Cortex of kidney (tissue), 1 donor: Measurements from ENCODE around the gene PRSS22.
A peak's percentile ranks its signal among the peaks of the same experiment; 100 is the strongest.
"Not testable (repeated sequence)": the region's sequence is repeated elsewhere in the genome, so short reads cannot be mapped to it uniquely, and the experiment has no call there.

ENCODE experiments used
- DNase-seq: peaks from one replicate; lab custom pipeline; 2025; lab: John Stamatoyannopoulos, UW

Gene PRSS22, protein sequence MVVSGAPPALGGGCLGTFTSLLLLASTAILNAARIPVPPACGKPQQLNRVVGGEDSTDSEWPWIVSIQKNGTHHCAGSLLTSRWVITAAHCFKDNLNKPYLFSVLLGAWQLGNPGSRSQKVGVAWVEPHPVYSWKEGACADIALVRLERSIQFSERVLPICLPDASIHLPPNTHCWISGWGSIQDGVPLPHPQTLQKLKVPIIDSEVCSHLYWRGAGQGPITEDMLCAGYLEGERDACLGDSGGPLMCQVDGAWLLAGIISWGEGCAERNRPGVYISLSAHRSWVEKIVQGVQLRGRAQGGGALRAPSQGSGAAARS

GRCh38 chr16:2857451-2858244, at the start of gene PRSS22:
Gene PRSS22, minus strand, starts transcription at chr16:2858170. Its CDS starts 66 bp downstream, at chr16:2858104.
- DNase-seq, result no peak

- not testable (repeated sequence) for DNase-seq
These were observed 49.2 kb upstream of the PRSS22 start for GRCh38 chr16:2907084-2907753.

- no peak for DNase-seq
These were observed 48.0 kb upstream of the PRSS22 start for GRCh38 chr16:2905988-2906387.

- peak; percentile 44 for DNase-seq
These were observed 47.4 kb upstream of the PRSS22 start for GRCh38 chr16:2905241-2905987.

DNA sequence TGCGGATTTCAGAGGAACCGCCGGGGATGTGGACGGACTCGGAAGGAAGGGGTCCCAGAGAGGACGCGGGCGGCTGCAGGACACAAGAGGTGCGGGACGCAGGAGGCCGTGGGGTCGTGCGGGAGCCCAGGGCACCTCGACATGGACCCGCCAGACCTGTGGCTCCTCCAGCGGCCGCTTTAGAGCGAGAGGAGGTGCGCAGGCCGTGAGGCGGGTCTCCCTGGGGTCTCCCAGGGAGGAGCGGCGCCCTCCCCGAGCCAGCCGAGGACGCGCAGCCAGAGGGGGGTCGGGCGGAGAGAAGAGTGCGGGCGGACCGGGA, 46.9 kb upstream of the PRSS22 start:
- no peak for DNase-seq

DNA sequence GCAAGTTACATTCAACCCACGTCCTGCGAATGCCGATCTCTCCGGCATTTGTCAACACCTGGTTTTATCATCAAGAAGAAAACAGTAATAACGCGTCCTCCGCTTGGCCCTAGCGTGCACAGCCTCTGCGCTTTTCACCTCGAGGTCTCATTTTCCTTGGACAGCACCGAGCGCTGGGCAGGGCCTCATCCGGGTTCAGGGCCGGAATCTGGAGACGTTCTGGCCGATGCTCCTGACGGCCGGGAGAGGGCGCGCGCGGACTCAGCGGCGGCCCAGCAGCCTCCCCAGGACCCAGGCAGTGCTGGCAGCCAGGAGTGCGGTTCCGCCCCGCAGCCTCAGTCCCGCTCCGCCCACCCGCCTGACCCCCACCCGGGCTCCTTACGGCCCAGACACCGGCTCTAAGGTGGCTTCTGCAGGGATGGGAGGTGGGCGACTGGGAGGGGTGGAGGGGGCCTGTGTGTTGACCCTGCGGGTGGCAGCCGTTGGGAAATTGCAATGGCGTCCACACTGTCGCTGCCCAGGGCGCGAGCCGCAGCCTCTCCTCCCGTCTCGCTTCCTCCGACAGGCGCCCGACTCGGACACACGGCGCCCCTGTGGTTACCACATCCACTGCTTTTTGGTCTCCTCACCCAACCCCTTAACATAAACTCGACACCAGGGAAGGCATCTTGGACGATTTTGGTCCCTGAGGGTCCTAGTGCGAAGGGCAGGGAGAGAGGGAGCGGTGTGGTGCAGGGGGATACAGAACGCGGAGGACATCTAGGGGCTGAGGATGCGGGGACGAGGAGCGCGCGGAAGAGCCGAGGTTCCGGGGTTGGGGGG, 46.3 kb upstream of the PRSS22 start:
- no peak for DNase-seq

DNA sequence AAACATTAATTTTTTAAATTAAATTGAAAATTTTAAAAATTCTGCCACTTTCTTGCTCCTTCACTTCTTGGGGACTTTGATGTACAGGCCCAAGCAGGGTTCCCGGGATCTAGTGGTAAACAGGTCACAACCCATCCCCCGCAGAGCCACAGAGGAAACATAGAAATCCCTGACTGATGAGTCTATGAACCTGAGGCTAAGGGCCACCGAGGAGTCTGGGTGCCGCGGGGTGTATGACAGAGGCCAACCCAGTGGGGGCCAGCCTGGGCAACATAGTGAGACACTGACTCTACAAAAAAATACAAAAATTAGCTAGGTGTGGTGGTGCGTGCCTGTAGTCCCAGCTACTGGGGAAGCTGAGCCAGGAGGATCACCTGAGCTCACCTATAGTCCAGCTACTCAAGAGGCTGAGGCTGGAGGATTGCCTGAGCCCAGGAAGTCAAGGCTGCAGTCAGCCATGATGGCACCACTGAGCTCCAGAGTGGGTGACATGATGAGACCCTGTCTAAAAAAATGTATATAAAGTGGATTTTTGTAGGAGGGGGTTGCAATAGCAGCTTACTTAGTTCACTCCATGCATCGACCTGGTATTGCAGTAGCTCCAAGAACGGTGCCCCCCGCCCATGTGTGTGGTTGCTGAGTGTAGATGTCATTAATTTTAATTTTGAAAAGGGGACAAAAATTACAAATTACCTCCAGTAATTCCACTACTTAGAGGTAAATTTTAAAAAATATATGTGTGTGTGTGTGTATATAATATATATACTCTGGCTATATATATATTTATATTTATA, 44.6 kb upstream of the PRSS22 start:
- DNase-seq, result no peak

GRCh38 chr16:2900526-2901075, 42.6 kb upstream of the PRSS22 start:
- no peak for DNase-seq

GRCh38 chr16:2899564-2900072, 41.6 kb upstream of the PRSS22 start:
- DNase-seq, result no peak

GRCh38 chr16:2898831-2899563, 41.0 kb upstream of the PRSS22 start:
- DNase-seq, result no peak

DNA sequence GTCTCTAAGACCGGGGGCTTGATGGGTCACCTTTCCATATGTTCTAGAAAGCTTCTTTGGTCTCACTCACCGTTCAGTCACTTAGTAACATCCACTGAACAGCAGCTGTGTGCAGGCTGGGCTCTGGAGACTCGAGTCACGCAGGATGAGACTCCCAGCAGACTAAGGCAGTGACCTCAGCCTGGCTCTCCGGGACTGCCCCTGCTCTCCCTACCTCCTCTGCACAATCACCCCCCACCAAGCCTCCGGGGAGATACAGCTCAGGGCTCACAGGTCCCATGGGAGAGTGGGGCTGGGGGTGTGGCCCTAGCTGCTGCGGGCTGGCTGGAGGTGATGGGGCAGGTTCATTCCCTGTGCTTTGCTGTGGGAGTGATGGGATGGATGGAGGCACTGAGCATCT, 39.1 kb upstream of the PRSS22 start:
- no peak for DNase-seq

DNA sequence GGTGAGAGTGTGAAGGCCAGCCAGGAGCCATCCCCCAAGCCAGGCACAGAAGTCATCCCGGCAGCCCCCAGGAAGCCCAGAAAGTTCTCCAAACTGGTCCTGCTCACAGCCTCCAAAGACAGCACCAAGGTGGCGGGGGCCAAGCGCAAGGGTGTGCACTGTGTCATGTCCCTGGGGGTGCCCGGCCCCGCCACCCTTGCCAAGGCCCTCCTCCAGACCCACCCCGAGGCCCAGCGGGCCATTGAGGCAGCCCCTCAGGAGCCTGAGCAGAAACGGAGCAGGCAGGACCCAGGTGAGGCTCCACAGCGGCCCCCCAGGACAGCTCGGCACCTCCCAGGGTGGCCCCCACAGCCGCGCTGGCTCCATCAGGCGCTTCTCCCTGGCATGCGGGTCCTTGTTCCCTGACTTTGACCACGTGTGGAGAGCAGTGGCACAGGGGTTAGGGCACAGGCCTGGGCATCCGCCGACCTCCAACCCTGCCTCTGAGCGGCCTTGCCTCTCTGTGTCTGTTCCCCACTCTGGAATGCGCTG, 38.6 kb upstream of the PRSS22 start:
- no peak for DNase-seq

DNA sequence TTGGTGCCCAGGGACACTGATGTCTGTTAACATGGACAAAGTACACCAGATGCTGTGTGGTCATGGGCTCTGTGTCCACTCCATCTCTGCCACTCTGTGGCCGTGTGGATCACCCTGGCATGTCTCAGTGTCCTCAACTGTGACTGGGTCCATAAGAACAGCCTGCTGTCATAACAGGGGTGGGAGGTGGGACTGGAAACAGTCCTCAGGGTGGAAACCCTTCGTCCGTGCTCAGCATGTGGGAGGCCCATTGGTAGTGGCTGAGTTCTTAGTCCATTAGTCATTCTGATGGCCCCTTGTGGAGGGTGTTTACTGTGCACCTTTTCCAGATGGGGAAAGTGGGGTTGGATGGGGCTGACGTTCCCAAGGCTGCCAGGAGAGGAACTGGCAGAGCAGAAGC, 37.8 kb upstream of the PRSS22 start:
- DNase-seq, result no peak

DNA sequence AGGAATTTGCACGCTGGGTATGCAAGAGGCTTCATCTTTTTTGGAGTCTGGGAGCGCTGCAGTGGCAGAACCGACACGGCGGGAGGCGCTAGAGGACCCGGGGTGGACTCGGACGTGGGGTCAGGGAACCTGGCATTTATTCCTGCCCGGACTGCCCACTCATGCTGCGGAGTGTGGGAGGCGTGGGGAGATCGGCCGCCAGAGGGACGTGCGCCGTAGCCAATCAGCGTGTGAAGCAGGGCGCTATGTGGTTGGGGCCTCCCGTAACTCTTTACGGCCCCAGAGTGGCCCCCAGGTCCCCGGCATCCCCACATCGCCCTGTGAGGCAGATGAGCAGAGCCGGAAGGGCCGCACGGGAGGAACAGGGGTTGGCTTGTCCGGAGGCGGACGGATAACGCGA, 36.3 kb upstream of the PRSS22 start:
- no peak for DNase-seq

GRCh38 chr16:2884041-2884451, 26.1 kb upstream of the PRSS22 start:
- no peak for DNase-seq

GRCh38 chr16:2883458-2883908, 25.5 kb upstream of the PRSS22 start:
- no peak for DNase-seq

- peak; percentile 88 for DNase-seq
These were observed 24.9 kb upstream of the PRSS22 start, which contains the start of gene FLYWCH2 for GRCh38 chr16:2882650-2883457. Gene FLYWCH2, plus strand, starts transcription at chr16:2883215. Its CDS starts 13,235 bp downstream, at chr16:2896450.
